ENCODE measurements around the gene POU2AF1. TPM values are rescaled to one million over a fixed set of nuclear protein-coding genes. Genes with fewer than 3 reads are reported as not detected.

The POU2AF1 gene
- total RNA-seq, 1 experiment from 2014 or later: 0.22 TPM

DNA sequence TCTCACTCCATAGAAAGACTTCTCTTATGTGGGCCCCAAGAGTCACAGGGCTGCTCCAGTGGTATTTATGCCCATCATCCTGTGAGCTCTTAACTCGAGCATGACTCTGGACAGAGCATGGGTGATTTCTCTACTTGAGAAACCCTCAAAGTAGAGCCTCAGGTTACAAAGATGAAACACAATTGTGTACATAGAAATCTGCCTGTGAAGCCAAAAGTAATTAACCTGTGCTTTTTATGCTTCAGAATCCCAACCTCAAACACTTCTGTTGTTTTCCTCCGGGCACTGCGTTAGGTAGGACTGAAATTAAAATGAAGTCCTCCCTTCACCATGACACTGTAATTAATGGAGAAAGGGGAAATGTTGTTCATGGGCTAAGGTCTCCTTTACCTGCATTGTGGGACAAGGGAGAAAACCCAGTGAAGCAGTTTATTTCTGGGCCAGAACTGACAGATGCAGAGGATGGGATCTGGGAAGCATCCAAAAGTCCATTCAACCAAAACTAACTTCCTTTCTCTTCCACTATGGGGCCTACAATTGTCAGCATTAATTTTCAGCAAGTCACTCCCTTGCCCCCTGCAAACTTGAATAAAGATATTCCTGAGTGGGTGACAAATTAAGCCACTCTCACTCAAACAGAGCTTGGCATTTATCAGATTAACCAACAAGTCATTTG, 24.1 kb upstream of the POU2AF1 start:
- Mint-ChIP-seq H3K27ac (no peak overlapping the region), H3K27me3 (ENCODE audit: low read depth) (no peaks in the 10 kb centered on the region), H3K9me3 (no peaks in the 10 kb centered on the region), H3K36me3 (no peaks in the 10 kb centered on the region), H3K4me1 (no peaks in the 10 kb centered on the region), H3K4me3 (no peak overlapping the region)
- DNase-seq (ENCODE audit: low spot score): no peak
- TF ChIP-seq RORB (CRISPR knock-in tag; IDR thresholded peaks at IDR 0.05) (no peak), ZNF416 (CRISPR knock-in tag; IDR thresholded peaks at IDR 0.05) (no peak), GRHL2 (CRISPR knock-in tag; IDR thresholded peaks at IDR 0.05; ENCODE audit: insufficient replicate concordance, severe bottlenecking) (no peak), TCF7 (CRISPR knock-in tag; IDR thresholded peaks at IDR 0.05; ENCODE audit: low read depth) (no peak), CREM (CRISPR knock-in tag; IDR thresholded peaks at IDR 0.05) (no peak), CREB1 (CRISPR knock-in tag; IDR thresholded peaks at IDR 0.05) (no peak), ATF1 (CRISPR knock-in tag; IDR thresholded peaks at IDR 0.05) (no peak), ESRRA (CRISPR knock-in tag; IDR thresholded peaks at IDR 0.05; ENCODE audit: borderline replicate concordance) (no peak), GTF2I (CRISPR knock-in tag; conservative IDR thresholded peaks at IDR 0.05) (no peak), NFE2L1 (CRISPR knock-in tag; IDR thresholded peaks at IDR 0.05) (no peak), SP1 (CRISPR knock-in tag; conservative IDR thresholded peaks at IDR 0.05) (no peak), JUN (CRISPR knock-in tag; IDR thresholded peaks at IDR 0.05) (no peak), HMGA2 (CRISPR knock-in tag; IDR thresholded peaks at IDR 0.05) (no peak), NFATC4 (CRISPR knock-in tag; IDR thresholded peaks at IDR 0.05) (no peak), MYBL2 (CRISPR knock-in tag; IDR thresholded peaks at IDR 0.05) (no peak), ETV6 (CRISPR knock-in tag; IDR thresholded peaks at IDR 0.05) (no peak)
- TF ChIP-seq, protein P1, sequence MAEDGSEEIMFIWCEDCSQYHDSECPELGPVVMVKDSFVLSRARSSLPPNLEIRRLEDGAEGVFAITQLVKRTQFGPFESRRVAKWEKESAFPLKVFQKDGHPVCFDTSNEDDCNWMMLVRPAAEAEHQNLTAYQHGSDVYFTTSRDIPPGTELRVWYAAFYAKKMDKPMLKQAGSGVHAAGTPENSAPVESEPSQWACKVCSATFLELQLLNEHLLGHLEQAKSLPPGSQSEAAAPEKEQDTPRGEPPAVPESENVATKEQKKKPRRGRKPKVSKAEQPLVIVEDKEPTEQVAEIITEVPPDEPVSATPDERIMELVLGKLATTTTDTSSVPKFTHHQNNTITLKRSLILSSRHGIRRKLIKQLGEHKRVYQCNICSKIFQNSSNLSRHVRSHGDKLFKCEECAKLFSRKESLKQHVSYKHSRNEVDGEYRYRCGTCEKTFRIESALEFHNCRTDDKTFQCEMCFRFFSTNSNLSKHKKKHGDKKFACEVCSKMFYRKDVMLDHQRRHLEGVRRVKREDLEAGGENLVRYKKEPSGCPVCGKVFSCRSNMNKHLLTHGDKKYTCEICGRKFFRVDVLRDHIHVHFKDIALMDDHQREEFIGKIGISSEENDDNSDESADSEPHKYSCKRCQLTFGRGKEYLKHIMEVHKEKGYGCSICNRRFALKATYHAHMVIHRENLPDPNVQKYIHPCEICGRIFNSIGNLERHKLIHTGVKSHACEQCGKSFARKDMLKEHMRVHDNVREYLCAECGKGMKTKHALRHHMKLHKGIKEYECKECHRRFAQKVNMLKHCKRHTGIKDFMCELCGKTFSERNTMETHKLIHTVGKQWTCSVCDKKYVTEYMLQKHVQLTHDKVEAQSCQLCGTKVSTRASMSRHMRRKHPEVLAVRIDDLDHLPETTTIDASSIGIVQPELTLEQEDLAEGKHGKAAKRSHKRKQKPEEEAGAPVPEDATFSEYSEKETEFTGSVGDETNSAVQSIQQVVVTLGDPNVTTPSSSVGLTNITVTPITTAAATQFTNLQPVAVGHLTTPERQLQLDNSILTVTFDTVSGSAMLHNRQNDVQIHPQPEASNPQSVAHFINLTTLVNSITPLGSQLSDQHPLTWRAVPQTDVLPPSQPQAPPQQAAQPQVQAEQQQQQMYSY (CRISPR knock-in tag; IDR thresholded peaks at IDR 0.05): no peak
- TF ChIP-seq, protein P2, sequence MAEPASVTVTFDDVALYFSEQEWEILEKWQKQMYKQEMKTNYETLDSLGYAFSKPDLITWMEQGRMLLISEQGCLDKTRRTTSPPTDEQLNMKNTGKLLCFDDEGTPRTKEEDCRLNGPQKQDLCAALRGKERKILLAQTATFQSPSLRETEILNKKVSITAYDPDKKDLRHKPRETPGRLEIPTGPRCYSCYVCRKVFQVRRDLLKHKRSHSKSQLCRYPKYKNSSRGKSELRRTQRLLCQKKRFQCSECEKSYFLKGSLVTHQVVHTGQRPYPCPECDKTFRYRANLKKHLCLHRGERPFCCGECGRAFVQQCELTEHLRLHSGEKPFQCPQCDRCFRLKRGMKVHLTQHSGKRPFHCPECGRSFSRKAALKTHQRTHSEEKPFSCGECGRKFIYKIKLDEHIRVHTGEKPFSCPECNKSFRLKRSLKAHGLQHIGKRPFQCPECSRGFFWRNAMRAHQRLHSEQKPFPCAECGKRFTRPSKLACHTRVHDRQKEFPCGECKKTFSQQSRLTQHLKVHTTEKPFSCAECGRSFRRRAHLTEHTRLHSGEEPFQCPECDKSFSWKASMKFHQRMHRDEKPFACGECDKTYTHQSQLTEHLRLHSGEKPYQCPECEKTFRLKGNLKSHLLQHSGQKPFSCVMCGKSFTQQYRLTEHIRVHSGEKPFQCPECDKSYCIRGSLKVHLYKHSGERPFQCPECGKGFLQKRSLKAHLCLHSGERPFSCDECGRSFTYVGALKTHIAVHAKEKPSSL (CRISPR knock-in tag; conservative IDR thresholded peaks at IDR 0.05): no peak
- TF ChIP-seq, protein P3, sequence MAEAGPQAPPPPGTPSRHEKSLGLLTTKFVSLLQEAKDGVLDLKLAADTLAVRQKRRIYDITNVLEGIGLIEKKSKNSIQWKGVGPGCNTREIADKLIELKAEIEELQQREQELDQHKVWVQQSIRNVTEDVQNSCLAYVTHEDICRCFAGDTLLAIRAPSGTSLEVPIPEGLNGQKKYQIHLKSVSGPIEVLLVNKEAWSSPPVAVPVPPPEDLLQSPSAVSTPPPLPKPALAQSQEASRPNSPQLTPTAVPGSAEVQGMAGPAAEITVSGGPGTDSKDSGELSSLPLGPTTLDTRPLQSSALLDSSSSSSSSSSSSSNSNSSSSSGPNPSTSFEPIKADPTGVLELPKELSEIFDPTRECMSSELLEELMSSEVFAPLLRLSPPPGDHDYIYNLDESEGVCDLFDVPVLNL (CRISPR knock-in tag; IDR thresholded peaks at IDR 0.05; ENCODE audit: borderline replicate concordance, low read depth): no peak
- TF ChIP-seq, protein P4, sequence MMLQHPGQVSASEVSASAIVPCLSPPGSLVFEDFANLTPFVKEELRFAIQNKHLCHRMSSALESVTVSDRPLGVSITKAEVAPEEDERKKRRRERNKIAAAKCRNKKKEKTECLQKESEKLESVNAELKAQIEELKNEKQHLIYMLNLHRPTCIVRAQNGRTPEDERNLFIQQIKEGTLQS (CRISPR knock-in tag; conservative IDR thresholded peaks at IDR 0.05): no peak
- ChIA-PET POLR2A (no interaction called here), CTCF (no interaction called here)
- no peak for ATAC-seq

DNA sequence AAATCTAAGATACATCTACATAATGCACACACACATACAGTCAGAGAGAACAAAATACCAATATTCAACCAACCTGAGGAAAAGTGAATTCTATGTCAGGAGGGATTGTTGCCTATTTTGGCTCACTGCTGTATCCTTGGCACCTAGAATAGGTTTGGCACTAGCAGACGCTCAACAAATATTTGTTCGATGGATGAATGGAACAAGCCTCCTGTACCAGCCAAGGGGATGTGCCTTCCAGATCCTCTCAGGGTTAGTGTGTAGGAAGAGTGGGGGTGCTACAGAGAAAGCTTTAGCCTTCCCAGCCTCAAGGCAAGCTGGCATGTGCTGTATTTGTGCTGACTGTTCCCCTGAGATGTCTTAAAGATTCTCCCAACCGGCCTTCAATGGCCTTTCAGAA, 23.3 kb upstream of the POU2AF1 start:
- Mint-ChIP-seq H3K27ac (no peak overlapping the region), H3K27me3 (ENCODE audit: low read depth) (no peaks in the 10 kb centered on the region), H3K36me3 (no peaks in the 10 kb centered on the region), H3K9me3 (no peaks in the 10 kb centered on the region), H3K4me3 (no peak overlapping the region), H3K4me1 (no peaks in the 10 kb centered on the region)
- ChIA-PET CTCF (no interaction called here), POLR2A (no interaction called here)
- ATAC-seq (no peak), DNase-seq (ENCODE audit: low spot score) (no peak)
- TF ChIP-seq CBFB (CRISPR knock-in tag; IDR thresholded peaks at IDR 0.05; ENCODE audit: low read depth) (no peak), ZNF121 (CRISPR knock-in tag; IDR thresholded peaks at IDR 0.05) (no peak), ELF4 (CRISPR knock-in tag; IDR thresholded peaks at IDR 0.05; ENCODE audit: low read depth) (no peak), CREB1 (CRISPR knock-in tag; IDR thresholded peaks at IDR 0.05) (no peak), NR1H2 (CRISPR knock-in tag; IDR thresholded peaks at IDR 0.05) (no peak), ZNF232 (CRISPR knock-in tag; IDR thresholded peaks at IDR 0.05) (no peak), TCF7 (CRISPR knock-in tag; IDR thresholded peaks at IDR 0.05; ENCODE audit: low read depth) (no peak), PRRX2 (CRISPR knock-in tag; IDR thresholded peaks at IDR 0.05) (no peak)
- TF ChIP-seq, protein P5, sequence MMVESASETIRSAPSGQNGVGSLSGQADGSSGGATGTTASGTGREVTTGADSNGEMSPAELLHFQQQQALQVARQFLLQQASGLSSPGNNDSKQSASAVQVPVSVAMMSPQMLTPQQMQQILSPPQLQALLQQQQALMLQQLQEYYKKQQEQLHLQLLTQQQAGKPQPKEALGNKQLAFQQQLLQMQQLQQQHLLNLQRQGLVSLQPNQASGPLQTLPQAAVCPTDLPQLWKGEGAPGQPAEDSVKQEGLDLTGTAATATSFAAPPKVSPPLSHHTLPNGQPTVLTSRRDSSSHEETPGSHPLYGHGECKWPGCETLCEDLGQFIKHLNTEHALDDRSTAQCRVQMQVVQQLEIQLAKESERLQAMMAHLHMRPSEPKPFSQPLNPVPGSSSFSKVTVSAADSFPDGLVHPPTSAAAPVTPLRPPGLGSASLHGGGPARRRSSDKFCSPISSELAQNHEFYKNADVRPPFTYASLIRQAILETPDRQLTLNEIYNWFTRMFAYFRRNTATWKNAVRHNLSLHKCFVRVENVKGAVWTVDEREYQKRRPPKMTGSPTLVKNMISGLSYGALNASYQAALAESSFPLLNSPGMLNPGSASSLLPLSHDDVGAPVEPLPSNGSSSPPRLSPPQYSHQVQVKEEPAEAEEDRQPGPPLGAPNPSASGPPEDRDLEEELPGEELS (CRISPR knock-in tag; IDR thresholded peaks at IDR 0.05): no peak
- TF ChIP-seq, protein P6, sequence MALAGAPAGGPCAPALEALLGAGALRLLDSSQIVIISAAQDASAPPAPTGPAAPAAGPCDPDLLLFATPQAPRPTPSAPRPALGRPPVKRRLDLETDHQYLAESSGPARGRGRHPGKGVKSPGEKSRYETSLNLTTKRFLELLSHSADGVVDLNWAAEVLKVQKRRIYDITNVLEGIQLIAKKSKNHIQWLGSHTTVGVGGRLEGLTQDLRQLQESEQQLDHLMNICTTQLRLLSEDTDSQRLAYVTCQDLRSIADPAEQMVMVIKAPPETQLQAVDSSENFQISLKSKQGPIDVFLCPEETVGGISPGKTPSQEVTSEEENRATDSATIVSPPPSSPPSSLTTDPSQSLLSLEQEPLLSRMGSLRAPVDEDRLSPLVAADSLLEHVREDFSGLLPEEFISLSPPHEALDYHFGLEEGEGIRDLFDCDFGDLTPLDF (CRISPR knock-in tag; IDR thresholded peaks at IDR 0.05): no peak
